Effector CD4-positive, alpha-beta T cell (primary cell): ENCODE data around the gene SIM1.

Experiments
- DNase-seq: peaks from one replicate; pipeline ENCODE4 v3.0.0-alpha.2; 2020

SIM1 gene

DNA sequence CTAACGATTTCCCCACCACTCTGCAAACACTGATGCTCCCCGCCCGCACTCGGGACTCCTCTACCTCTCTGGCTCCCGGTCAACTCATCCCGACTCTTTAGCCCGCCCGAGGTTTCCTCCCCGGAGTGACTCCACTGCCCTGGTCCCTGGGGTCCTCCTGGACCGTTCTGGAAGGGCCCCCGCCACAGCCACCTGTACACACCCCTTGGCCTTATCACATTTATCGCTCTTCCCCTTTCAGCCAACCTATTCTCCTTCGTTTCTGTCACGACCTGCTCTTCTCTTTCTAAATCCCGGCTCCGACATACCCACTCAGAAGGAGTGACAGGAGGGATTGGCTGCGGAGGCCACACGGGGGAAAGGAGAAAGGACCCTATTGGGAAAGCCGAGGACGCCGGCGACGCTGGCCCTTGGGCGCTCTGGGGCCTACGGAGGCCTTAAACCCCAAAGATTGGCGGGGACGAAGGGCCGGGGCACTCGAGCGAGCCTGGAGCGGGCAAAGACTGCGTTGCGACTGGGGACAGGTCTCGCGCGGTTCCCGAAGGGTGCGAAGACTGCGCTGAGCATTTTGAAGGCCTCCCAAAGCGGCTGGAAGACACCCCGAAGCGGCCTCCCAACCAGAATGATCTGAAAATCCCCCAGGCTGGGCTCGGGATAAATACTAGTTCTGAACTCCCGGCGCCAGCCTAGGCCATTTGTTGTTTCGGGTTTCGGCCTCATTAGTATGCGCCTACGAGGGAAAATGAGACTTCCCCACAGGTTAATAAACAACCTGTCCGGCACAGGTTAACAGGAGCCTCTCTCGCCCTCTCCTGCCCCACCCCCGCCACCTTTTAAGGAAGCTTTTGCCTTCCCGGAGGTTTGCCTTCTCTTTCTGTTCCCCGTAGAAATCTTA, 9.2 kb downstream of the SIM1 start:
- DNase-seq = no peak

DNA sequence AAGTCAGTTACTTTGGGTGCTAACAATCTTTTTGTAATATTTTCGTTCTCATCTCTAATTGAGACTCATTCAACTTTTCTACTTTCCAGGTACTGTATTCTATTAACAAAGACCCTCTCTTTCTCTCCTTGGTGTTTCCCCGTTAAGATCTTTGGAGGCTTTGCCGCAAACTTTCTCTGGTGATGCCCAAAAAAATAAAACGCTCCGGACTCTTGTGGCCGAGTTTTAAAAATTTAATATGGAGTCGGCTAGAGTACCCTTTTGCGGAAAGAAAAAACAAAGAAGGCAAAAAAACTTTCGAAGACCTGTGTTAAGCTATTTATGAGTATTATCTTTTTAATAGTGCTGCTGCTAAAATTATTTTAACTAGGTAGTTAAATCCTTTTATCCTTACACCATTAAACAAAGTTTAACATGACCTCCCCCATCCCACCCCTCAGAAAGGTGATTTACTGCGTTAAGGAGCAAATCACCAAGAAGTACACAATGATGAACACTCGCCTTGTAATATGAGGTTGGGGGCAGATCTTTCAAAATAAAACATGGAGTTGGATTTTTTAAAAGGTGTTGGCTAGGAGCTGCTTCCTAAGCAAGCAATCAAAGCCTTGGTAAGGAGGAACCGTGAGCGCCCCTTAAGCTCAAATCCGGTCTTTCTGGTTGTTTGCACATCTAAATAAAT, 10.0 kb downstream of the SIM1 start:
- DNase-seq = no peak

DNA sequence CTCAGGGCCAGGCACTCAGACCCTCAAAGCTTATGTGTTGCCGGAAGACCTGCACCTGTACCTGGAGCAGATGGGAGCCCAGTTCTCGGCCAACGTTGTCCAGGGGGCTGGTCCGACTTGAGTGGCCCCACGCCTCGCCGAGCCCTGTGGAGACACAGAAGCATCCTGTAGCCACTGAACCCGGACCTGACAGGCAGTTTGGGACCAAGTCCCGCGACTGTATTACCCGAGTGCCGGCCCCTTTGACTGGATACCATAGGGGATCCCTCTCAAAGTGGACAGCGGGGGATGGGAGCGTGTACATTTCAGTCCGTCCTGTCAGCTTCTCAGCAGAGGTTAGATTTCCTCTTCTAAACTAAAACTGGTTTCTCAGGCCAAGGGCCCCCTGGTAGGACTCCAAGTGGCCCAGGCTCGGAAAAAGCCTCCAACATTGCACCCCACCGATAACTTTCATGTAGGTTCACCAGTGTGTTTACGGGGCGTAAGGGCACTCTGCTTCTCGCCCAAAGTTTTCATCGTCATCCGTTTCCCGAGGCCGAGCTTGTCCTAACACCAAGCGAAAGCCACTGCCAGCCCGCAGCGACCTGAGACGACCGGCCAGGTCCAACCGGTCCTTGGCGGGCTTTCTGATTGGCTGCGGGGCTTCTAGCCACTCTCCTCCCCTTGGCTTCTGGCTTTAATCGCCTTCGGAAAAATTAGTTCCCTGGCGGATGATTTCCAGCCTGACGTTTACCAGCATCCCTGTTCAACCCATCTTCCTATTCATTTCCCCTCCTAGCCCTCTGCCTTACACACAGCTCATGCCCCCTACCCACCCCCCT, 10.8 kb downstream of the SIM1 start:
- DNase-seq = no peak

DNA sequence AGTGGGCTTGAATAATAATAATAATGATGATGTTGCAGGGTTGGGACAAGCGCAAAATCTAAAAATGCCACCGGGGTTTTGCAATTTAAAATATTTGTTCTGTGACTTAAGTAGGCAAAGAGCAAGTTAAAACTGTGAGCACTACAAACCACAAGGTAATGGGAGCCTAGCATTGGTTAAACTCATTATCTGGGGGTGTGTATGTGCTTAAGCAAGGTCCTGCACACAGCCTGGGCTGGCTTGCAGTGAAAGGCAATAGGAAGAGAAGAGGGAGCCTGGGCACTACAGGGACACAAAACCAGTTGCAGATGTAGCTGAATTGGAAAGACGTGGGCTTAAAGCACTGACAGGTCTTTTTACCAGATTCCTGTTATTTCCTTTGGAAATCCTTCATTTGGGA, 11.7 kb downstream of the SIM1 start:
- no peak for DNase-seq

DNA sequence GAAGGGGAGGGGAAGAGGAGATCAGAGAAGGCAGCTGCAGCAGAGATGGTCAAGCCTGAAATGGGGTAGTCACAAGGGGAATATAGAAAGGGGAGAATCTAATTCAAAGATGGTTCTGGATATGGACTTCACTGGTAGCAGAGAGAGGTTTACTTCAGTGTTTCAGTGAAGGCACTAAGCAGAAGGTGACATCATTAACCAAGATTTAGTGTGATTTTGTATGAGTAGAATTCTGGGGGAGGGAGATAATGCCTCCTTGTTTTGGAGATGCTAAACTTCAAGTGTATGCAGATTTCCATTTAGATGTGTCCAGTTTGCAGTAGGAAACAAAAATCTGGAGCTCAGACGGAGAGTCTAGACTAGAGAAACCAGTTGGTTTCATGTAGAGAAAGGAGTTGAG, 13.1 kb downstream of the SIM1 start:
- DNase-seq = no peak

DNA sequence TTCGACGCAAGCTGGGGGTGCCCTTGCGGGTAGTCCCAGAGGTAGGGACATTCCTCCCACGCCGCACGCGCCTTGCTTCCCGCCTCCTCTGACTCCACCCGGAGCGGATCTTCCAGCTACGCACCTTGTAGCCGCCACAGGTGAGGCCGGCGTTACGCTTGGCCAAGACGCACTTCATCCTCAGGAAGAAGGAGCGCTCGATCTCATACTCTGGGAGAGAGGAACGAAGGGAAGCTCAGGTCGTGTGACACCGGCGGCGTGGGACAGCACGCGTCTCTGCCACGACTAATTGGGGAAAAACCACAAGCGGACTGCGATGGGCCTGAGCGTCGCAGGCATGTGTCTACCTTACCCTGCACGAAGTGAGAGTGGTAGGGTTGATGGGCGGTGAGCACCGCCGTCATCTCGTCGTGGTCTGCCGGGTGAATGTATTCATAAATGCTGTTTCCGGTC, 15.5 kb downstream of the SIM1 start:
- DNase-seq = no peak

DNA sequence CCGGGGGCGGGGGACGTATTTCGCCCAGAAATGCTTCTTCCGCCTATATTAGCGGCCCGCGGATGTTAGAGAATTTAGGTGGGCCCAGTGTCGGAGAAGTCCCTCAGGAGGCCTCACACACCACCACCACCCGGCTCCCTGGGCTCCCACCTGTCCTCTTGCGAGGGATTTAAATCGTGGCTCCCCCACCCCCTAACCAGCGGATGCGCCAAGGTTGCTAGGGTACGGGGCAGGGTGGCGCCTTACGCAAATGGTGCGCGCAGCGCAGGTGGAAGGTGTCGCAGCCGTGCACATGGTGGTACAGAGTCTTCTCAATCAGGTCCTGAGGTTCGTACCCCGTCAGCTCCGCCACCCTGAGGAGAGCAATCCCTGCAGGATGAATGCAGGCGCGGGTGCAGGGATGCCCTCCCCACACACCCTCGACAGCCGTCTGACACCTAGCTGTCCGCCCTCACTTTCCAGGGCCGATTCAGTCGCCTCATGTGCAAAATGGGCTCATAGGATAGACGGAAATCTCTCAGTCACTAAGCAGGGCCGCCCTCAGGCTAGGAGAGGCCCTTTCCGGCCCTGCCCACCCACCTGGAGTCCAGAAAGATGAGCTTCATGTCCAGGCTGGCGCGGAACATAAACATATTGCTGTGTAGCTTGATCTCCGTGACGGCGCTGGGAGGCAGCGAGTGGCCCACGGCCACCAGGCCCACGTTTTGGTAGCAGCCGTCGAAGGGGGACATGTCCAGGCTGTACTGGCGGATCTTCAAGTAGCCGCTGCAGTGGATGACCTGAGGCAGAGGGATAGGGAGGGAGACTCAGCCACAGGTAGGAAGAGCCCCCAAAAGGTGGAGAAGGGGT, 16.6 kb downstream of the SIM1 start:
- DNase-seq = no peak

DNA sequence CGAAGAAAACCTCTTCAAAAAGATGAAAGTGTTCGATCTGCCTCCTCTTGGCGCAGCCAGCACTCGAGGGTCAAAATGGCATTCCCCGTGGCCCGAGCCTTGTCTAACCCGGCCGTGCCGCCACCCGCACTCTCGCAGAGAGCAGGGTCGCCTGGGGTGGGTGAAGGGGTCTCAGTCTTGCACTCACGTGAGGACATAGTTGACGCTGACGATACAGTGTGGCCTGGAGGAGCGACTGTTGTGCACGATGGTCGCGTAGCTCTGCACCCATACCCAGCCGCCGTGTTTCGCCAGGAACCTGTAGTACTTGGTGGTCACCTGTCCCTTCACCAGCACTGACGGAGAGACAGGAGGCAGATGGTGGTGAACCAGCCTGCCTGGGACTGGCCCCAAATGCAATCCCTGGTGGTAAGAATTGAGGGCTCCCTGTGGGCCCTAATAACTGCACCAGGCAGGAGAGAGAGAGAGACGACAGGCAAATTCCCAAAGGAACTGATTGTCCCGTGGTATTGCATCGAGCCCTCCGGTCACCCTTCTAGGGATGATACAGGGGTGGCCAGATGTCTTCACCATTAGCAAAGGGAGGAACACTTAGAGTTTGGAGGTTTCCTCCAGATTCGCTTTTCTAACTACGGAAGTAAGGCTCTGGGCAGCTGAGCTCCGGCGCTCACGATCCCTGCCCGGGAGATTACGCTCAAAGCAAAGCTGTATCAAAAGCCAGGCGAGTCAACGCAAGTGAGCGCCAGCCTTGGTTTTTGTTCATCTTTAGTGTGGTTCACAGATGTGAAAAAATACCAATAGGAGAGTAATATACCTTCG, 17.4 kb downstream of the SIM1 start:
- DNase-seq = no peak

DNA sequence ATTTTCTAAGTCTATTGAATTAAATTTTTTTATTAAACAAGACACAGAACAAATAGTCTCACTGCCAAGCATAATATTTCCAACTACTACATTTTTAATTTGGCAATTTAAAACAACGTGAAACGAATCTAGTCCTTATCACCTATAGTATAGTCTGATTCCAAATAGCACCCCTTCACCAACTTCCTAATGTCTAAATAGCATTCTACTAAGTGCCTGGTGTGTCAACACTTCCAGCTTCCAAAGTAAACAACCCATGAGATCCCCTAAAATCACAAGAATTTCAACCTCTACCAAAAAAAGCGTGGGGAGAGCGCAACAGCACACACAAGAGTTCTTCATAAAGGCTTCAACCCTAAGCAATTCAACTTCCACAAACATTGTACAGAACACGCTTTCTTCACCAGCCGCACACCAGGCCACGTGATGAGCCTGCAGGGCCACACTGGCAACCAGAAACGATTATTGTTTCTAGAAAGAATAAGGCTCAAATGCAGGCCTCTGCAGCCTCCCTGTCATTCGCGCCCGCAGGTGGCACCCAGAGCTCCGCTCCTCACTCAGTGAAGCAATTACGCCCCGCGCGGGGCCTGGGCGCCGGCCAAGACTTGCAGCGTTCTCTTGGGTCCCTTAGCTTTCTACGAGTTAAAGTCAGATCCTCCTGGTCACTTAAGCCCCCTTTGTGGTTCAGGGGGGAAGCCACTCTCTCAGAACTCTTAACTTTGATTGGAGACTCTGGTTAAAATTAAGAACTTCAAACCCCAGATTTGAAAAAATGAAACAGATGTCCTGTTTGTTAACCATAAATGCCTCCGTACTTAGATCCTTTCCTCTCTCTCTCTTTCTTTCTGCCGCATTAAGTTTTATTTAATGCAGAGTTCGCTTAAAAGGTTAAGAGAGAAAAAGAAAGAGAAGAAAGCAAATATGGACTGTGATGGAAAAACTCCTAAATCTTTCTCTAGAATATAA, 18.3 kb downstream of the SIM1 start:
- no peak for DNase-seq

DNA sequence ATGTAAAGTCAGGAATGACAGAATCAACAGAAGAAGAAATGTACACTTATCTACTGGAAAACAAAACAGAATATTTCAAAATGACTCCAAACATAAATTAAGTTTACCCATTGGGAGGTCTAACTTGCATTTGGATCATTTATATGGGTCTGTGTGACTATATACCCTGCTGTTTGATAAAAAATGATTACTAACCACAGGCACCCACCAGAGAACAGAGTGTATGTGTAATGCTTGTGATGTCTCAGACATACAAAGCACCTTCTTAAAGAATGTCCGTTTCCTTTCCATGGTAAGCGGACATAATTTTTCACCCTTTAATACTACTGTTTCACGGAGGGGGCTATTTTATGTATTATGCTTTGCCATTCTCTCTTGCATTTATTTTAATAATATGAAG, 19.2 kb downstream of the SIM1 start:
- DNase-seq = no peak

DNA sequence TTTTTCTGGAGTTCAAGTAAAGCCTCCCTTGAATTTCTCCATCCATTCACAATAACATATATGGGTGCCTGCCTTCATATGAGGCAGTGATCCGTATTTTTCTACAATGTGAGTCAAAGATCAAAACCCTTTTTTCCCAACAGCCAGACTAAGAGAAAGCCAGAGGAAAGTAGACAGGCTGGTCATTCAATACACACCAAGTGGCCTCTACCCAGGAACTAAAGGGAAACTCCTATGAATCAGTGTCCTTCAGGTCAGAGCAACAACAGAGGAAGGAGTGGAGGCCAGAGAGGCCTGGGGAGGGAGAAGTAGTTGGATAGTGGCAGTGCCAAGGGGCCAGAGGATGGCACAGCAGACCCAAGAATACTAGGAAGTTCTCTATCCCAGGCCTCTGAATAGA, 23.8 kb downstream of the SIM1 start:
- no peak for DNase-seq

DNA sequence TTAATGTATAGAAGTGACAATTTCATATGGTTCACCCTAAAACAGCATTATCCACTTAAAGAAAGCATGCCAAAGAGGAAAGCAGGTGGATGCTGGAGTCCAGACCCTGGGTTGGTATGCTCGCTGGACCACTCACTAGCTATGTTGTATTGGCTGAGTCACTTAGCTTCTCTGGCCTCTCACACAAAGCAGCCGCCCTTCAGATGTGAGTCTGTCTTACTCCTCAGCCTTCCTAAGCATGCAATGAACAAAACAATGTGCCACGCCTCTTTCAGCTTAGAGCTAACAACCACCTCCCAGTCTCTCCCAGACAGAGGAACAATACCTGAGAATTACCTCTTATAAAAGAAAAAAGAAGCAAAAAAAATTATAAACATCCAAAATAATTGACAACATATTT, 29.4 kb downstream of the SIM1 start:
- no peak for DNase-seq

DNA sequence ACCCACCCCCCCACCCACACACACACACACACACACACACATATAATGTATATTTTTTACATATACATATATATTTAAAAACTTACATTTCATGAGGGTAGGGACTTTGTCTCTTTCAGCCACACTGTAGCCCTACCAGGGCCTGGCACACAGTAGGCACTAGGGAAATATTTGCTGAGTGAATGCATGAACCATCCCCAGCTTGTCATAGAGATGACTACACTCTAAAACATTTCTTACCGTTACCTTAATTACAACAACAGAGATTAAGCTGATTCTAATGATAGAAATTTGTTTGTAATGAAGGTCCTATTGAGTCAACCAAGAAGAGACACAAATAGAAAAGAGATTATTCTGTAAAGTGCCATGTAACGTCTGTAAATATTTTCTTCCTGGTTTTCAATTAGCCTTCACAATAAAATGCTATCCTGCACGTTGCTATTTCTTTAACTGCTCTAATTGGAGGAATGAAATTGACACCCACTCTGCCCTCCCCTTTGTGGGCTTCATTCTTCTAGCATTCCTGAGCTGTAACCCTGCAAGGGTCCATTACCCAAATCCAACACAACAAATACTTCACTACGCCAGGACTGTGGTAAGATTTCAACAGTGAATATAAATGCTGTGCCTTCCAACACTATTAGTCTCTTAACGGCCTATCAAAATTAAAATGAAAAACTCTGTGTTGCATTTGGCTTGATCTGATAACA, 30.8 kb downstream of the SIM1 start:
- no peak for DNase-seq

DNA sequence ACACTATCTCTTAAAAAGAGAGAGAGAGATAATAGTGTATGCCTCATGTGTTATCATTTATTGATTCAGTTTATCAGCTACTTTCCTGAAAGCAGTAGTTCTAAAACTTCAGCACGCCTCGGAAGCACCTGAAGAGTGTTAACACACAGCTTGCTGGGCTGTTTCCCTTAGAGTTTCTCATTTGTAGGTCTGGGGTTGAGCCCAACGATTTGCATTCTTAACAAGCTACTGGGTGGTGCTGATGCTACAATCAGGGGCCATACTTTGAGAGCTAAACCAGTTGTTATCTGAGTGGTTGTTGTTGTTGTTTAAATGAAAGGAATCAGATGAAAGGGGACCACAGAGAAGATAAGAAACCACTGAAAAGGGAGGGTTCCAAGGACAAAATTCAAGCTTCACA, 32.6 kb downstream of the SIM1 start:
- no peak for DNase-seq

DNA sequence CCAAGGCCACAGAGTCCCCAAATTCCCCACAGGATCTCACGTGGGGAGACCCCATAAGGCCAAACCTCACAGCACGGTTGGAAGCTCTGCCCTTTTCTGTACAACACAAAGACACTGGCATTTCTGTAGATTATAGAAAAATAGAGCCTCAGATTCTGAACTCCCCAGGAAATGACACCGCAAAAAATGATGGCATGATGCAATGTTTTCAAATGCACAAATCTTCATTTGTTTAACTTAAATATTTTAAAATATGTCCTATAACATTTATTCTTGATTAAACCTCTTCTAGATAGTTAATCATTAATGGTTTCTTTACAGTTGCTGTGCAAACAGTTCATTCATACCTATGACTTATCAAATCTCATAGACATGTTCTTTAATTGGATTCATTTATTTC, 33.8 kb downstream of the SIM1 start:
- no peak for DNase-seq

DNA sequence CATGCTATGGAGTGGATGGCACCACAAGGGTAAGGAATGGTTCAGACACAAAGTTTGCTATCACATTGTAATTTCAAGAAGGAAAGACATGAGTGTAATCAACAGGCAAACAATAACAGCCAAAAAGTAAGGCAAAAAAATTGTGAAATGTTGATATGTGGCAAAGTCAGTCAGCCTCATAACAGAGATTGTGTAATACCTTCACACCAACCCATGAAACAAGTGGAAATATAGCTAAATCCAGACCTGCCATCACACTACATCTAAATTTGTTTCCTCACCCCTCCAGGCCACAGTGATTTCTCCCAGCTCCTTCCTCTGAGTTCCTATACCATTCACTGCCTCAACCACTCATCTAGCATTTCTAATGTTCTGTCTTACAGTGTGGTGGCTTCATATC, 37.3 kb downstream of the SIM1 start:
- DNase-seq = no peak

DNA sequence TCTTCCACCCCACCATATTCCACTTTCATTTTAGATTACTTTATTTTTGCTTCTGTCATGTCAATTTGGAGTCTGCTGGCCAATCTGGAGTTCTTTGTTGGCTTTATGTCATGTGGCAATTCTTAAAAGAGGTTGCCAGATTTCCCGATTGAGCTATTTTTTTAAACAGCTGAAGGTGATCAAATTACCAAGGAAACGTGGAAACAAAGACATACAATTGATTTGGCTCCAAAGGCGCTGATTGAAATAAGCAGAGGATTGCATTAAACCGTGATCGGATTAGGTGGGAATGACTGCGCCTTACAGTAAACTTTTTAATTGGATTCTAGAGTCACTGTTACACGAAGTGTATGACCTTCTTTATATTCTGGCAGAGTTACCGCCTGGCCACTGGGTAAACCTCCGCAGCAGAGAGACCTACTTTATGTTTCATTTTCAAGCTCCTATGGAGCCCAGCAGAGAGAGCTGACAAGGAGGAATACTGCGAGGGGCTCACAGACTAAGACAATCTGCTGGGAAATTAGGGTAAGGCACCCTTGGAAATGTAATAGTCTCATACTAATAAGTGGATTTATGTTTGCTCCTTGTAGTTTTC, 37.9 kb downstream of the SIM1 start:
- DNase-seq = no peak

DNA sequence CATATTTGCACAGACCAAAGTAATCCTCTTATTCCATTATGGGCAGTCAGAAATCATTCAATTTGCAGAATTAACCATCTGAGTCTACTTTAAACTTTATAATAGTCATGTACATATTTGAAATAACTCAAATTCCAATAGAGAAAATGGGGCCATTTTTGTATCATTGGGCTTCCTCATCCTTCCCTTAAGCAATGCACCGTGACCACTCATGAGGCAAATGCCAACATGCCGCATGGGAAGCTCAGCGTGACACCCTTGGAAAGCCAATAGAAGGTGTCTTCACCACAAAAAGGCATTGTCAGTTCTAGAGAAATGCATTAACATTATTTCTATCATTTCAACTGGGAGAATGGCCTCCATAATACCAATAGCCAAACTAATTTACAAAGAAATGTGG, 38.5 kb downstream of the SIM1 start:
- DNase-seq = no peak

DNA sequence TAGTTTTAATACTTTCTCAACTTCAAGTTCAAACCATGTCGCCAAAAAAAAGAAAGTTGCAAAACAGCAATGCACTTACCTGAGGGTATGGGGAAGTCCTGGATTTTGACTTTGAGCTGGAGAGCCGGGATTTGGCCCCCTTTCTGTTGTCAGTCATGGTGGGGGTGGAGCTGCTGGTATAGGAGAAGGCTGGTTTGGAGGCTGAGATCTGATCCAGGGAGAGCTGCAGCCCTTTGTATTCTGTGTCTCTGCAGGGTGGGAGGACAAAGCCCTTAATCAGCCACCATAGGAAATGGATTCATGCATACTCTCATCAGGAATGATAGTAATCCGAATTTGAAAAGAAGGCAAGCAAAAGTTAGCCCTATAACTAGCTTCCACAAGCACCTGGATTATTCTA, 44.0 kb downstream of the SIM1 start:
- DNase-seq = no peak
